OCI-LY3 (cell line): Measurements from ENCODE around the gene RPS6KA2.

Source experiments
- EZH2phosphoT487 ChIP-seq: fragments of 200-600 bp; shearing (Covaris generic); IDR thresholded peaks from 2 replicates; pipeline ENCODE4 v1.6.1; 2018; ENCODE audit warnings: antibody characterized with exemption, mixed run types, low read depth
- TF ChIP-seq, protein P1 (sequence below): fragments of 200-600, 300-600 bp; sonication (generic); IDR thresholded peaks from 2 replicates; pipeline ENCODE4 v1.5.1; 2014; ENCODE audit warnings: antibody characterized with exemption, low read length, low read depth

DNA sequence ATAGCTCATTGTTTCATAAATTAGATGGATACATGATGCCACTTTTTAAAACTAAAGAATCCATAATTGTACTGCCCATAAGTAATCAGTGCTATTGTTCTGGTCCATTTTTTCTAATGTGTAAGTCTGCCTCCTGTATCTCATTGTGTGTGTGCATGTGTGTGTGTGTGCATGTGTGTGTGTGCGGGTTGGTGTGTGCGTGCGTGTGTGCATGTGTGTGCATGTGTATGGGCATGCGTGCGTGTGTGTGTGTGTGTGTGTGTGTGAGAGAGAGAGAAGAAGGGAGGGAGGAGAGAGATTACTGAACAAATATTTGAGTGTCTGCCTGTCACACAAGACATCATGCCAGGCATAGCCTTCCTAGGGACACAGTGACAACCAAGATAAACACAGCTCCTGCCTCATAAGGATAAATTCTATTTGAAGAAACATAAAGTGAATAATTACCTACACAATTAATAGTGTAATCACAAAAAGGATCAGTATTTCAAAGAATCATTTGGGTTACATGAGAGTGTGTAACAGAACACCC lies 33.2 kb upstream of the RPS6KA2 start:
- TF ChIP-seq, protein P1, sequence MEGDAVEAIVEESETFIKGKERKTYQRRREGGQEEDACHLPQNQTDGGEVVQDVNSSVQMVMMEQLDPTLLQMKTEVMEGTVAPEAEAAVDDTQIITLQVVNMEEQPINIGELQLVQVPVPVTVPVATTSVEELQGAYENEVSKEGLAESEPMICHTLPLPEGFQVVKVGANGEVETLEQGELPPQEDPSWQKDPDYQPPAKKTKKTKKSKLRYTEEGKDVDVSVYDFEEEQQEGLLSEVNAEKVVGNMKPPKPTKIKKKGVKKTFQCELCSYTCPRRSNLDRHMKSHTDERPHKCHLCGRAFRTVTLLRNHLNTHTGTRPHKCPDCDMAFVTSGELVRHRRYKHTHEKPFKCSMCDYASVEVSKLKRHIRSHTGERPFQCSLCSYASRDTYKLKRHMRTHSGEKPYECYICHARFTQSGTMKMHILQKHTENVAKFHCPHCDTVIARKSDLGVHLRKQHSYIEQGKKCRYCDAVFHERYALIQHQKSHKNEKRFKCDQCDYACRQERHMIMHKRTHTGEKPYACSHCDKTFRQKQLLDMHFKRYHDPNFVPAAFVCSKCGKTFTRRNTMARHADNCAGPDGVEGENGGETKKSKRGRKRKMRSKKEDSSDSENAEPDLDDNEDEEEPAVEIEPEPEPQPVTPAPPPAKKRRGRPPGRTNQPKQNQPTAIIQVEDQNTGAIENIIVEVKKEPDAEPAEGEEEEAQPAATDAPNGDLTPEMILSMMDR: no peak
- no peak for TF ChIP-seq EZH2phosphoT487
